ENCODE results near the gene C2orf78. TPM values are rescaled to one million over a fixed set of nuclear protein-coding genes. Genes with fewer than 3 reads are reported as not detected.
"Not testable (repeated sequence)": the region's sequence is repeated elsewhere in the genome, so short reads cannot be mapped to it uniquely, and the experiment has no call there.

C2orf78 gene
- total RNA-seq, 4 donors from 2014 or later, result not detected

DNA sequence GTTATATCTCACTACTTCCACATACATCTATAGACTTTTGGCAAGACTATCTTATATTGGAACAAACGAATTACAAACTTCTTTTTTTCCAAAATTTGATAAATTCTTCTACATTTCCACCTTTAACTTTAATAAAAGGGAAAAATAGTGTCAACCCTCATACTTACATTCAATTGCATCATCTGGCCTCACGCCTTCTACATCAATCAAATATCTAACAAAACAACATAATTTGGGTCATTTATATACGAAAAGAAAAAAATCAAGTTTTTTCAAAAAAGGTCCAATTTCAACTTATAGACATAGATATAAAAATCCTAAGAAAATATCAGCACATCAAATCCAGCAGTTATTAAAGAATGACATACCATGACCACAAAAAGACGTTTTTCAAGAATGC is 17.0 kb upstream of the C2orf78 start:
- H3K4me1 ChIP-seq, result no peaks in the 10 kb centered on the region
- H3K27me3 ChIP-seq, result no peaks in the 10 kb centered on the region
- no peaks in the 10 kb centered on the region for H3K9me3 ChIP-seq
- no peak for DNase-seq
- no peak for TF ChIP-seq POLR2A (IDR thresholded peaks at IDR 0.05)
- TF ChIP-seq, protein P1, sequence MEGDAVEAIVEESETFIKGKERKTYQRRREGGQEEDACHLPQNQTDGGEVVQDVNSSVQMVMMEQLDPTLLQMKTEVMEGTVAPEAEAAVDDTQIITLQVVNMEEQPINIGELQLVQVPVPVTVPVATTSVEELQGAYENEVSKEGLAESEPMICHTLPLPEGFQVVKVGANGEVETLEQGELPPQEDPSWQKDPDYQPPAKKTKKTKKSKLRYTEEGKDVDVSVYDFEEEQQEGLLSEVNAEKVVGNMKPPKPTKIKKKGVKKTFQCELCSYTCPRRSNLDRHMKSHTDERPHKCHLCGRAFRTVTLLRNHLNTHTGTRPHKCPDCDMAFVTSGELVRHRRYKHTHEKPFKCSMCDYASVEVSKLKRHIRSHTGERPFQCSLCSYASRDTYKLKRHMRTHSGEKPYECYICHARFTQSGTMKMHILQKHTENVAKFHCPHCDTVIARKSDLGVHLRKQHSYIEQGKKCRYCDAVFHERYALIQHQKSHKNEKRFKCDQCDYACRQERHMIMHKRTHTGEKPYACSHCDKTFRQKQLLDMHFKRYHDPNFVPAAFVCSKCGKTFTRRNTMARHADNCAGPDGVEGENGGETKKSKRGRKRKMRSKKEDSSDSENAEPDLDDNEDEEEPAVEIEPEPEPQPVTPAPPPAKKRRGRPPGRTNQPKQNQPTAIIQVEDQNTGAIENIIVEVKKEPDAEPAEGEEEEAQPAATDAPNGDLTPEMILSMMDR (IDR thresholded peaks at IDR 0.05), result no peak
- no peak overlapping the region for H3K4me3 ChIP-seq (replicated peaks in 1 of 3)
- no peak overlapping the region for H3K27ac ChIP-seq
- WGBS, 2 donors, result 93 to 96% methylated on average over 4 of the region's 4 CpGs
- intact Hi-C loops (cut with DNase I), result no loop called here
- H3K36me3 ChIP-seq, result peaks cover 47 to 60% of the 10 kb centered on the region in 2 donors

DNA sequence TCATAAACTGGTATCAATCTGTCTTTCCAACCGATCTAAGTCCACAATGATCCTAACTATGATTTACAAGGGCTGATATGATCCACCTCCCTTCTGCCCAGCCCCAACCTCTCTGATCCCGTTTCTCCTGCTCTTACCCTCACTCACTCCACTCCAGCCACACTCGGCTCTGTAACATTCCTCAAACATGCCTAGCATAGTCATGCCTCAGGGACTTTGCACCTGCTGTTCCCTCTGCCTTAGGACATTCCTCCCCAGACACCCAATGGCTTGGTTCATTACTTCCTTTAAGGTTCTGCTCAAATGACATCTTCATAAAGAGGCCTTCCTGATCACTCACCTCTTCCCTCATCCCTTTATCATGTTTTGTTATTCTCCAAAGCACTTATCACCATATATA is 13.3 kb upstream of the C2orf78 start:
- no peak overlapping the region for H3K27ac ChIP-seq
- no peak overlapping the region for H3K4me3 ChIP-seq (replicated peaks in 1 of 3)
- H3K27me3 ChIP-seq, result no peaks in the 10 kb centered on the region
- intact Hi-C loops (cut with DNase I), result no loop called here
- no peak for DNase-seq
- 92 to 96% methylated on average over 3 of the region's 3 CpGs for WGBS, 2 donors
- no peaks in the 10 kb centered on the region for H3K4me1 ChIP-seq
- peaks cover 41 to 45% of the 10 kb centered on the region in 2 donors for H3K36me3 ChIP-seq
- TF ChIP-seq POLR2A (IDR thresholded peaks at IDR 0.05), result no peak
- TF ChIP-seq, protein P1 (IDR thresholded peaks at IDR 0.05), result no peak
- no peaks in the 10 kb centered on the region for H3K9me3 ChIP-seq

DNA sequence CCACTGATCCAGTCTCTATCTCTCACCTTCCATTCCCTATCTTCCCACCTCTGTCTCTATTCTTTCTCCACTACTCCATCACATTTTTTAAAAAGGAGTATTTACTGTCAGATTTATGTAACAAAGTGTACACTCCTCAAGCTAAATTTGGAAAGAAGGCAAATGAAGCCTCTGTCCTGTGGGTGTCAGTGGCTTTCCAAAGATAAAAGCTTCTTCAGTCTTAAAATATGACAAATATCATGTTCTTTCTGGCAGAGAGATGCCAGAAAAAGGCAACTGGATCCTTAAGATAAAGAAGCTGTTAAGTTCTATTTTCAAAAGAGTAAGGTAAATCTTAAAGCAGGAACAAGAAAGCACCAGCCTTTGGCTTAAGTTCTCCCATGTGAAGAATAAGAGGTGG is 11.2 kb upstream of the C2orf78 start:
- Histone ChIP-seq H3K4me3 (replicated peaks in 1 of 3) (no peak overlapping the region), H3K9me3 (no peaks in the 10 kb centered on the region), H3K36me3 (peaks cover 39 to 41% of the 10 kb centered on the region in 2 donors), H3K27me3 (no peaks in the 10 kb centered on the region), H3K4me1 (no peaks in the 10 kb centered on the region), H3K27ac (no peak overlapping the region)
- DNase-seq, result no peak
- intact Hi-C loops (cut with DNase I), result no loop called here
- TF ChIP-seq, protein P1 (IDR thresholded peaks at IDR 0.05), result no peak
- no peak for TF ChIP-seq POLR2A (IDR thresholded peaks at IDR 0.05)

DNA sequence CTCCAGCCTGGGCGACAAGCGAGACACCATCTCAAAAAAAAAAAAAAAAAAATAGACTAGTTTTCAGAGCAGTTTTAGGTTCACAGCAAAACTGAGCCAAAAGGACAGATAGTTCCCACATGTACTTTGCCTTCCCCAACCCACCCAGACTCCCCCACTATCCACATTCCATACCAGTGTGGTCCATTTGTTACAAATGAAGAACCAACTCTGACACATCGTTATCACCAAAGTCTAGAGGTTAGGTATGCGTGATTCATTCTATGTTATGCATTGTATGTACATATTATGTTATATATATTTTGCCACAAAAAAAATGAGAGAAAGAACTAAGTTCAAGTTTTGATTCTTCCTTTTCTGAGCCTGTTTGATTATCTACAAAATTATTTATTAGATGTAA is 7.6 kb upstream of the C2orf78 start:
- intact Hi-C loops (cut with DNase I), result no loop called here

DNA sequence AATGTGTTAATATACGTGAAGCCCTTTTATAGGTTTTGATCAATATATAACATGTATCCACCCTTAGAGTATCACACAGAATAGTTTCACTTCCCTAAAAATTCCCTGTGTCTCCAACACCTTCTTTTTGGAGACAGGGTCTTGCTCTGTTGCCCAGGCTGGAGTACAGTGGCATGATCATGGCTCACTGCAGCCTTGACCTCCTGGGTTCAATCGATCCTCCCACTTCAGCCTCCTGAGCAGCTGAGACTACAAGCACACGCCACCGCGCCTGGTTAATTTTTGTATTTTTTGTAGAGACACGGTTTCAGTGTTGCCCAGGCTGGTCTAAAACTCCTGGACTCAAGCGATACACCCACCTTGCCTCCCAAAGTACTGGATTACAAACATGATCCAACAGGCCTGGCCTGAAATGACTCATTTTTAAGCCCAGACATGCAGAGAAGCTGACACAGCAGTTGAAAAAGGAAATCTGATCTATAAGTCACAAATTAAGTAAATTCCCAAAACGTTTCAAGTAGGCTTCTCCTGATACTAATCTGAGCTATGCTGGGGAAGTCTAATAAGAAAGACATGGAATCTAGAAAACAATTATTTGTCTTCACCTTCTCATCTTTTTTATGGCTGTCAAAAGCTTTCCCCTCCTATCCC is 7.0 kb upstream of the C2orf78 start:
- intact Hi-C loops (cut with DNase I), result no loop called here
- no peak overlapping the region for H3K27ac ChIP-seq
- peaks cover 22 to 30% of the 10 kb centered on the region in 2 donors for H3K36me3 ChIP-seq
- DNase-seq, result no peak
- no peaks in the 10 kb centered on the region for H3K27me3 ChIP-seq
- no peak for TF ChIP-seq POLR2A (IDR thresholded peaks at IDR 0.05)
- TF ChIP-seq, protein P1 (IDR thresholded peaks at IDR 0.05), result no peak
- peaks cover 5 to 11% of the 10 kb centered on the region in 2 donors for H3K4me1 ChIP-seq
- H3K9me3 ChIP-seq, result no peaks in the 10 kb centered on the region
- 90 to 93% methylated on average over 8 of the region's 8 CpGs for WGBS, 2 donors
- no peak overlapping the region for H3K4me3 ChIP-seq (replicated peaks in 1 of 3)

More for the DNA sequence above, 7.6 kb upstream of the C2orf78 start:
- peaks cover 22 to 30% of the 10 kb centered on the region in 2 donors for H3K36me3 ChIP-seq
- no peak for DNase-seq
- H3K4me1 ChIP-seq, result peaks cover 5 to 11% of the 10 kb centered on the region in 2 donors
- no peaks in the 10 kb centered on the region for H3K9me3 ChIP-seq
- no peak overlapping the region for H3K4me3 ChIP-seq (replicated peaks in 1 of 3)
- no peak overlapping the region for H3K27ac ChIP-seq
- no peak for TF ChIP-seq POLR2A (IDR thresholded peaks at IDR 0.05)
- TF ChIP-seq, protein P1 (IDR thresholded peaks at IDR 0.05), result no peak
- WGBS, 2 donors, result 93 to 95% methylated on average over 4 of the region's 4 CpGs
- no peaks in the 10 kb centered on the region for H3K27me3 ChIP-seq

DNA sequence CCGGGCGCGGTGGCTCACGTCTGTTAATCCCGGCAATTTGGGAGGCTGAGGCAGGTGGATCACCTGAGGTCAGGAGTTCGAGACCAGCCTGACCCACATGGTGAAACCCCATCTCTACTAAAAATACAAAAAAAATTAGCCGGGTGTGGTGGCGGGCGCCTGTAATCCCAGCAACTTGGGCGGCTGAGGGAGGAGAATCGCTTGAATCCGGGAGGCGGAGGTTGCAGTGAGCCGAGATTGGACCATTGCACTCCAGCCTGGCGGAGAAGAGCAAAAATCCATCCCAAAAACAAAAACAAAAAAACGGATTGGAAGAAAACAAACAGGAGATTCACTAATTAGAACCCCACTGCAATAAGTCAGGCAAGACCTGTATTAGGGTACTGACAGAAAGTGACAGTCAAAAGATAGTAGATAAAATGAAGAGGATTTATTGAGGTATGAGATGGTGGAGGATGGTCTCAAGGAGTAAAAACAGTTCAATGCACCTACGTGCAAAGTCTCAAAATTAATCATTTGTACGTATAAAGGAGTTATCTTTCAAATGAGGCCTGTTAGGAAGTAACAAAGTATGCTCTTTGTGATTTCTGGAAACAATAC is 5.0 kb upstream of the C2orf78 start:
- DNase-seq; H3K9me3 ChIP-seq; H3K27me3 ChIP-seq; intact Hi-C loops (cut with DNase I): not testable (repeated sequence)
- Histone ChIP-seq H3K36me3 (peaks cover 15 to 16% of the 10 kb centered on the region in 2 donors), H3K4me1 (peaks cover 5 to 11% of the 10 kb centered on the region in 2 donors), H3K27ac (peak overlapping the region in 1 of 3 donors; percentile 86), H3K4me3 (replicated peaks in 1 of 3) (peak overlapping the region; percentile 59 to 87 (median 86))
- WGBS, 2 donors, result 73 to 77% methylated on average over 18 of the region's 18 CpGs

All from thyroid gland (tissue), 4 donors.